ENCODE data around the gene CFB. TPM values are rescaled to one million over a fixed set of nuclear protein-coding genes. Genes with fewer than 3 reads are reported as not detected.
"Not testable (repeated sequence)": the region's sequence is repeated elsewhere in the genome, so short reads cannot be mapped to it uniquely, and the experiment has no call there.

Gene CFB
- total RNA-seq, 3 donors from 2014 or later: 34.5 to 178 (median 40.4) TPM

GRCh38 chr6:31901953-31902643 is 43.8 kb upstream of the CFB start, which contains the start of gene ZBTB12:
Gene ZBTB12, minus strand, starts transcription at chr6:31902086. Its CDS starts 781 bp downstream, at chr6:31901305.
- Histone ChIP-seq H3K4me3 (peak within 1 kb of the TSS; percentile 26), H3K4me1 (ENCODE audit: low read depth) (peaks cover 22% of the 10 kb centered on the region), H3K9me3 (no peaks in the 10 kb centered on the region), H3K36me3 (ENCODE audit: low read depth) (peaks cover 3% of the 10 kb centered on the region)
- no peak for TF ChIP-seq CTCF (IDR thresholded peaks at IDR 0.05)
- peak; percentile 77 for ATAC-seq
- intact Hi-C loops (cut with DNase I, micrococcal nuclease): loop anchor here in 1 of 2 donors (10.0 kb wide), 1 partner anchor 53 kb away; the partner anchor contains the start of genes NELFE and SKIC2
- peak; percentile 89 to 94 (median 92) for DNase-seq

GRCh38 chr6:31903957-31904356 is 41.9 kb upstream of the CFB start:
- Histone ChIP-seq H3K9me3 (no peaks in the 10 kb centered on the region), H3K4me3 (no peak overlapping the region), H3K4me1 (ENCODE audit: low read depth) (peaks cover 16% of the 10 kb centered on the region), H3K36me3 (ENCODE audit: low read depth) (no peaks in the 10 kb centered on the region)
- ATAC-seq (no peak), DNase-seq (no peak)
- intact Hi-C loops (cut with DNase I, micrococcal nuclease): loop anchor here in 1 of 2 donors (10.0 kb wide), 1 partner anchor 51 kb away; the partner anchor contains the start of genes NELFE and SKIC2
- no peak for TF ChIP-seq CTCF (IDR thresholded peaks at IDR 0.05)

- no peaks in the 10 kb centered on the region for H3K9me3 ChIP-seq
- no peak for ATAC-seq
- intact Hi-C loops (cut with DNase I, micrococcal nuclease): loop anchor here in 1 of 2 donors (10.0 kb wide), 1 partner anchor 50 kb away; the partner anchor contains the start of genes NELFE and SKIC2
- TF ChIP-seq CTCF (IDR thresholded peaks at IDR 0.05): no peak
- H3K4me3 ChIP-seq: no peak overlapping the region
- peaks cover 15% of the 10 kb centered on the region for H3K4me1 ChIP-seq (ENCODE audit: low read depth)
- H3K36me3 ChIP-seq (ENCODE audit: low read depth): no peaks in the 10 kb centered on the region
- no peak for DNase-seq
These were observed 40.9 kb upstream of the CFB start for GRCh38 chr6:31905041-31905440.

GRCh38 chr6:31906122-31906521 is 39.8 kb upstream of the CFB start:
- H3K4me1 ChIP-seq (ENCODE audit: low read depth): peaks cover 11% of the 10 kb centered on the region
- DNase-seq: no peak
- no peak for TF ChIP-seq CTCF (IDR thresholded peaks at IDR 0.05)
- ATAC-seq: no peak
- H3K9me3 ChIP-seq: no peaks in the 10 kb centered on the region
- no peak overlapping the region for H3K4me3 ChIP-seq
- intact Hi-C loops (cut with DNase I, micrococcal nuclease): loop anchor here in 1 of 2 donors (10.0 kb wide), 1 partner anchor 49 kb away; the partner anchor contains the start of genes NELFE and SKIC2
- H3K36me3 ChIP-seq (ENCODE audit: low read depth): no peaks in the 10 kb centered on the region

GRCh38 chr6:31906727-31907126 is 39.2 kb upstream of the CFB start:
- not testable (repeated sequence) for DNase-seq; H3K36me3 ChIP-seq (ENCODE audit: low read depth); H3K9me3 ChIP-seq; H3K4me3 ChIP-seq; ATAC-seq; H3K4me1 ChIP-seq (ENCODE audit: low read depth)
- intact Hi-C loops (cut with DNase I, micrococcal nuclease): loop anchor here in 1 of 2 donors (10.0 kb wide), 1 partner anchor 48 kb away; the partner anchor contains the start of genes NELFE and SKIC2

- no peak for ATAC-seq
- intact Hi-C loops (cut with DNase I, micrococcal nuclease): loop anchor here in 1 of 2 donors (10.0 kb wide), 1 partner anchor 48 kb away; the partner anchor contains the start of genes NELFE and SKIC2
These were observed 38.6 kb upstream of the CFB start for GRCh38 chr6:31907158-31907813.

GRCh38 chr6:31908255-31908654 is 37.6 kb upstream of the CFB start:
- not testable (repeated sequence) for H3K4me3 ChIP-seq; DNase-seq; H3K4me1 ChIP-seq (ENCODE audit: low read depth); H3K9me3 ChIP-seq; ATAC-seq; H3K36me3 ChIP-seq (ENCODE audit: low read depth)
- intact Hi-C loops (cut with DNase I, micrococcal nuclease): loop anchor here in 1 of 2 donors (10.0 kb wide), 1 partner anchor 47 kb away; the partner anchor contains the start of genes NELFE and SKIC2

More at GRCh38 chr6:31907158-31907813, 38.6 kb upstream of the CFB start:
- H3K4me3 ChIP-seq: no peak overlapping the region
- H3K4me1 ChIP-seq (ENCODE audit: low read depth): peaks cover 7% of the 10 kb centered on the region
- no peak for TF ChIP-seq CTCF (IDR thresholded peaks at IDR 0.05)
- no peak for DNase-seq
- no peaks in the 10 kb centered on the region for H3K9me3 ChIP-seq
- H3K36me3 ChIP-seq (ENCODE audit: low read depth): no peaks in the 10 kb centered on the region
